ENCODE results near the gene KCNN3. TPM values are rescaled to one million over a fixed set of nuclear protein-coding genes. Genes with fewer than 3 reads are reported as not detected.

The KCNN3 gene
- total and polyA plus RNA-seq, 2 of the 8 experiments (the other 6 are each of a cell fraction or from before 2014, with no cell fraction given): 2.8 to 3.7 TPM

DNA sequence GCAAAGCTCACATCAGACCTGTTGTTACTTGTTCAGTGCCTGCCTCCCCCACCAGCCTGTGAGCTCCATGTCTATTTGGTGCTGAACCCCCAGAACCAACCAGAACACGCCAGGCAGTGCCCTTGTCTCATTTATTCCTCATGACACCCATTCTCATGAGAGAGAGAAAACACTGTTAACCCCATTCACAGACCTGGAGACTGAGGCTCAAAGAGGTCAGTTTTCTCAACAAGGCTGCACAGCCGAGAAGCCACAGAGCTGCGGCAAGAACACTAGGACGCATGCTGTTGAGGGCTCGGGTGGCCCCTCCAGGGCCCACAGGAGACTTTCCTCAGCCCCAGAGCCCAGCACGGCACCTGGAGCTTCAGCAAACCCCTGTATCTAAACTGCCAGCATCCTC lies 13.1 kb downstream of the KCNN3 start:
- no peak overlapping the region for H2BK15ac ChIP-seq (ENCODE audit: low read length)
- H3K4ac ChIP-seq (replicated peaks; ENCODE audit: insufficient read length, low read depth, low read length): no peak overlapping the region
- no peaks in the 10 kb centered on the region for H3K79me1 ChIP-seq (ENCODE audit: low read depth, low read length)
- POLR2A ChIA-PET (ENCODE audit: partially characterized antibody): interaction anchor here (1.8 kb wide), 1 partner anchor 10 kb away, joined by 8 read pairs; no protein-coding TSS in a partner anchor
- H3K23me2 ChIP-seq (ENCODE audit: low read depth, low read length): no peaks in the 10 kb centered on the region
- H2AK5ac ChIP-seq (ENCODE audit: low read depth, low read length): no peak overlapping the region
- no peak for TF ChIP-seq KDM5A (IDR thresholded peaks at IDR 0.05; ENCODE audit: low read length)
- no peak for TF ChIP-seq BACH1 (IDR thresholded peaks at IDR 0.05; ENCODE audit: low read length)
- no peak for TF ChIP-seq CBX8 (IDR thresholded peaks at IDR 0.05; ENCODE audit: borderline replicate concordance, low read depth, low read length)
- TF ChIP-seq POLR2A (IDR thresholded peaks at IDR 0.05; ENCODE audit: control extremely low read depth in 1 of 2, low read depth in 2 of 2, low read length in 2 of 2): no peak
- no peak for TF ChIP-seq CREB1 (IDR thresholded peaks at IDR 0.05)
- no peak for TF ChIP-seq TCF12 (IDR thresholded peaks at IDR 0.05; ENCODE audit: low read depth, low read length)
- no peak for TF ChIP-seq SP4 (IDR thresholded peaks at IDR 0.05; ENCODE audit: low read length)
- TF ChIP-seq SAP30 (IDR thresholded peaks at IDR 0.05; ENCODE audit: insufficient read depth, insufficient replicate concordance, low read length): no peak
- no peak for TF ChIP-seq YY1 (IDR thresholded peaks at IDR 0.05; ENCODE audit: low read depth, low read length)
- no peak for TF ChIP-seq JUND (IDR thresholded peaks at IDR 0.05; ENCODE audit: low read length)
- no peak for TF ChIP-seq NRF1 (IDR thresholded peaks at IDR 0.05; ENCODE audit: low read depth, low read length)
- no peak for TF ChIP-seq MAFK (IDR thresholded peaks at IDR 0.05; ENCODE audit: low read depth, low read length)
- TF ChIP-seq, protein P1, sequence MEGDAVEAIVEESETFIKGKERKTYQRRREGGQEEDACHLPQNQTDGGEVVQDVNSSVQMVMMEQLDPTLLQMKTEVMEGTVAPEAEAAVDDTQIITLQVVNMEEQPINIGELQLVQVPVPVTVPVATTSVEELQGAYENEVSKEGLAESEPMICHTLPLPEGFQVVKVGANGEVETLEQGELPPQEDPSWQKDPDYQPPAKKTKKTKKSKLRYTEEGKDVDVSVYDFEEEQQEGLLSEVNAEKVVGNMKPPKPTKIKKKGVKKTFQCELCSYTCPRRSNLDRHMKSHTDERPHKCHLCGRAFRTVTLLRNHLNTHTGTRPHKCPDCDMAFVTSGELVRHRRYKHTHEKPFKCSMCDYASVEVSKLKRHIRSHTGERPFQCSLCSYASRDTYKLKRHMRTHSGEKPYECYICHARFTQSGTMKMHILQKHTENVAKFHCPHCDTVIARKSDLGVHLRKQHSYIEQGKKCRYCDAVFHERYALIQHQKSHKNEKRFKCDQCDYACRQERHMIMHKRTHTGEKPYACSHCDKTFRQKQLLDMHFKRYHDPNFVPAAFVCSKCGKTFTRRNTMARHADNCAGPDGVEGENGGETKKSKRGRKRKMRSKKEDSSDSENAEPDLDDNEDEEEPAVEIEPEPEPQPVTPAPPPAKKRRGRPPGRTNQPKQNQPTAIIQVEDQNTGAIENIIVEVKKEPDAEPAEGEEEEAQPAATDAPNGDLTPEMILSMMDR (IDR thresholded peaks at IDR 0.05; ENCODE audit: control extremely low read depth in 1 of 3, insufficient read depth in 1 of 3, low read depth in 1 of 3, low read length in 3 of 3): no peak
- TF ChIP-seq RBBP5 (IDR thresholded peaks at IDR 0.05; ENCODE audit: borderline replicate concordance, low read depth, low read length): no peak
- no peak for DNase-seq (ENCODE audit: low read depth in 1 of 2, low spot score in 2 of 2)
- no peak overlapping the region for H2AFZ ChIP-seq (ENCODE audit: low read length)
- H3K27me3 ChIP-seq (replicated peaks in 1 of 4; ENCODE audit: control insufficient read depth in 3 of 4, extremely low read depth in 1 of 4, insufficient read depth in 3 of 4, low read length in 3 of 4): no peaks in the 10 kb centered on the region; a peak in 1 of 7 replicates
- no peak overlapping the region for H3K14ac ChIP-seq (ENCODE audit: insufficient read length)
- CTCF ChIA-PET (ENCODE audit: partially characterized antibody): interaction anchor here (0.7 to 7.0 kb wide), 15 partner anchors 10 to 284 kb away, joined by 3 to 80 read pairs (median 4); partner anchors contain the start of gene KCNN3
- H3K18ac ChIP-seq (ENCODE audit: extremely low read depth, low read length): no peak overlapping the region
- H2BK120ac ChIP-seq (replicated peaks; ENCODE audit: low read depth, low read length): no peak overlapping the region
- H3K36me3 ChIP-seq (ENCODE audit: control insufficient read depth in 2 of 4, insufficient read depth in 4 of 4, low read length in 3 of 4): no peaks in the 10 kb centered on the region
- H3K23ac ChIP-seq (ENCODE audit: insufficient read length): no peak overlapping the region
- H3K4me1 ChIP-seq (replicated peaks in 1 of 4; ENCODE audit: control insufficient read depth in 3 of 4, insufficient read depth in 4 of 4, low read length in 3 of 4): no peaks in the 10 kb centered on the region
- H2BK12ac ChIP-seq (ENCODE audit: low read depth, low read length): peak overlapping the region; percentile 55; the same call in 1 of the 2 replicates
- 88% methylated on average over 6 of the region's 6 CpGs; no CpG with 5 or more reads in 1 of the 2 experiments for WGBS, 2 experiments (ENCODE audit: extremely low coverage in 1 of 2, insufficient coverage in 1 of 2, insufficient read length in 1 of 2, insufficient replicate concordance in 2 of 2, low coverage in 1 of 2, low lambda C conversion rate in 2 of 2, missing lambda C conversion rate in 1 of 2)
- no peak for FAIRE-seq
- no peak overlapping the region for H3K4me2 ChIP-seq (ENCODE audit: insufficient read depth in 1 of 2, low read depth in 2 of 2, low read length in 2 of 2)
- no peak overlapping the region for H3K9ac ChIP-seq (replicated peaks in 1 of 4; ENCODE audit: extremely low read depth in 1 of 4, low read depth in 3 of 4, low read length in 3 of 4)
- H2BK20ac ChIP-seq (ENCODE audit: low read length): no peak overlapping the region
- H4K20me1 ChIP-seq (replicated peaks in 1 of 2; ENCODE audit: control insufficient read depth in 1 of 2, insufficient read depth in 2 of 2, low read length in 2 of 2): no peaks in the 10 kb centered on the region
- H3K4me3 ChIP-seq (ENCODE audit: extremely low read depth in 1 of 4, insufficient read depth in 2 of 4, low read depth in 3 of 4, low read length in 4 of 4): no peak overlapping the region
- H3K27ac ChIP-seq (ENCODE audit: low read depth, low read length): no peak overlapping the region
- H4K5ac ChIP-seq (ENCODE audit: insufficient read length, low read depth, low read length): no peak overlapping the region
- H3K9me3 ChIP-seq (ENCODE audit: insufficient read depth in 2 of 2, low read depth in 1 of 2, low read length in 1 of 2): no peaks in the 10 kb centered on the region
- no peaks in the 10 kb centered on the region for H3K79me2 ChIP-seq (ENCODE audit: control insufficient read depth in 1 of 2, insufficient read depth in 2 of 2, low read length in 2 of 2)
- no peak overlapping the region for H4K8ac ChIP-seq (ENCODE audit: extremely low read depth, insufficient read depth, low read length)
- H3K56ac ChIP-seq (replicated peaks; ENCODE audit: insufficient read length, low read depth, low read length): no peak overlapping the region
- H4K91ac ChIP-seq (replicated peaks; ENCODE audit: insufficient read length, low read length): no peak overlapping the region
- H2BK5ac ChIP-seq (ENCODE audit: low read depth, low read length): no peak overlapping the region
